Peyer's patch (tissue), 4 donors: ENCODE results near the gene MRGPRD. TPM values are rescaled to one million over a fixed set of nuclear protein-coding genes. Genes with fewer than 3 reads are reported as not detected.

Source experiments
- DNase-seq, 3 donors: peaks; one replicate each; pipeline ENCODE4 v3.0.0-alpha.2; 2017 to 2019
- H3K27ac ChIP-seq, 4 donors: fragments of 200-600 bp; sonication (generic); one replicate each; pipeline ENCODE4 v1.5.1; 2016 to 2019
- H3K27me3 ChIP-seq, 2 donors: fragments of 200-600 bp; sonication (generic); one replicate each; pipeline ENCODE4 v1.5.1; 2019
- H3K36me3 ChIP-seq, 3 donors: fragments of 200-600 bp; sonication (generic); one replicate each; pipeline ENCODE4 v1.5.1; 2016 to 2019
- H3K4me1 ChIP-seq, 4 donors: fragments of 200-600 bp; sonication (generic); one replicate each; pipeline ENCODE4 v1.5.1; 2016 to 2019
- H3K4me3 ChIP-seq, 4 donors: fragments of 200-600 bp; sonication (generic); 1 replicate in 3 of 4; 2 replicates in 1 of 4; pipeline ENCODE4 v1.5.1; 2016 to 2019; ENCODE audit warnings: mild to moderate bottlenecking in 1 of 4
- H3K9me3 ChIP-seq, 4 donors: fragments of 200-600 bp; sonication (generic); one replicate each; pipeline ENCODE4 v1.5.1; 2016 to 2019; ENCODE audit warnings: mild to moderate bottlenecking in 1 of 4
- CTCF ChIP-seq, 6 experiments: fragments of 450-650 bp in 4 of 6; fragments of 200-600 bp in 2 of 6; sonication (generic) in 1 of 6; IDR thresholded peaks; one replicate each; pipeline ENCODE4 v1.5.1; 2017 to 2019; ENCODE audit warnings: antibody characterized with exemption in 6 of 6, mild to moderate bottlenecking in 3 of 6, moderate library complexity in 1 of 6
- POLR2A ChIP-seq, 2 donors: fragments of 450-650 bp; IDR thresholded peaks; one replicate each; pipeline ENCODE4 v1.5.1; 2017; ENCODE audit warnings: antibody characterized with exemption in 2 of 2, mild to moderate bottlenecking in 2 of 2, moderate library complexity in 2 of 2
- total RNA-seq, 4 donors: library from RNA; depleted of rRNA; stranded (reverse); fragments of >200 nt; gene quantifications; one replicate each; pipeline ENCODE4 v1.1.0, GENCODE V29; 2016

Gene MRGPRD
- total RNA-seq, 4 donors from 2014 or later, result not detected

GRCh38 chr11:68950270-68950669, 30.5 kb downstream of the MRGPRD start:
- no peak for TF ChIP-seq POLR2A (IDR thresholded peaks at IDR 0.05)
- TF ChIP-seq CTCF (IDR thresholded peaks at IDR 0.05), result peak in 1 of 6 experiments; percentile 9
- no peak for DNase-seq
- Histone ChIP-seq H3K4me1 (peaks cover 0 to 15% (median 0%) of the 10 kb centered on the region in 4 donors), H3K9me3 (no peaks in the 10 kb centered on the region), H3K27ac (no peak overlapping the region), H3K4me3 (no peak overlapping the region), H3K36me3 (no peaks in the 10 kb centered on the region), H3K27me3 (no peaks in the 10 kb centered on the region)

GRCh38 chr11:68948935-68949334, 31.9 kb downstream of the MRGPRD start:
- Histone ChIP-seq H3K4me3 (no peak overlapping the region), H3K36me3 (no peaks in the 10 kb centered on the region), H3K27ac (no peak overlapping the region), H3K4me1 (peaks cover 0 to 10% (median 0%) of the 10 kb centered on the region in 4 donors), H3K9me3 (no peaks in the 10 kb centered on the region), H3K27me3 (no peaks in the 10 kb centered on the region)
- no peak for DNase-seq
- TF ChIP-seq CTCF (IDR thresholded peaks at IDR 0.05) (no peak), POLR2A (IDR thresholded peaks at IDR 0.05) (no peak)

- TF ChIP-seq CTCF (IDR thresholded peaks at IDR 0.05) (no peak), POLR2A (IDR thresholded peaks at IDR 0.05) (no peak)
- Histone ChIP-seq H3K4me3 (no peak overlapping the region), H3K27ac (peak overlapping the region in 1 of 4 donors; percentile 84), H3K36me3 (no peaks in the 10 kb centered on the region), H3K4me1 (peaks cover 0 to 10% (median 0%) of the 10 kb centered on the region in 4 donors), H3K9me3 (no peaks in the 10 kb centered on the region), H3K27me3 (no peaks in the 10 kb centered on the region)
- DNase-seq, result no peak
Observed at GRCh38 chr11:68948496-68948895, 32.3 kb downstream of the MRGPRD start.

- no peaks in the 10 kb centered on the region for H3K36me3 ChIP-seq
- no peaks in the 10 kb centered on the region for H3K9me3 ChIP-seq
- H3K4me3 ChIP-seq, result no peak overlapping the region
- DNase-seq, result no peak
- peak overlapping the region in 1 of 4 donors; percentile 84 for H3K27ac ChIP-seq
- no peaks in the 10 kb centered on the region for H3K27me3 ChIP-seq
- H3K4me1 ChIP-seq, result peaks cover 0 to 10% (median 0%) of the 10 kb centered on the region in 4 donors
- TF ChIP-seq POLR2A (IDR thresholded peaks at IDR 0.05) (no peak), CTCF (IDR thresholded peaks at IDR 0.05) (no peak)
Observed at GRCh38 chr11:68947151-68947550, 33.6 kb downstream of the MRGPRD start.

- H3K4me1 ChIP-seq, result peaks cover 0 to 10% (median 0%) of the 10 kb centered on the region in 4 donors
- no peaks in the 10 kb centered on the region for H3K36me3 ChIP-seq
- TF ChIP-seq CTCF (IDR thresholded peaks at IDR 0.05), result no peak
- TF ChIP-seq POLR2A (IDR thresholded peaks at IDR 0.05), result no peak
- DNase-seq, result peak in 1 of 3 donors; percentile 16
- no peak overlapping the region for H3K4me3 ChIP-seq
- H3K27ac ChIP-seq, result peak overlapping the region in 1 of 4 donors; percentile 84
- H3K27me3 ChIP-seq, result no peaks in the 10 kb centered on the region
- no peaks in the 10 kb centered on the region for H3K9me3 ChIP-seq
Observed at GRCh38 chr11:68946416-68947090, 34.2 kb downstream of the MRGPRD start.
